HK-2 (cell line): ENCODE results near the gene CCL4.

Experiments used
- DNase-seq: peaks from one replicate; pipeline ENCODE4 v3.0.0-alpha.2; 2018; ENCODE audit not compliant: unreplicated experiment

CCL4 gene

DNA sequence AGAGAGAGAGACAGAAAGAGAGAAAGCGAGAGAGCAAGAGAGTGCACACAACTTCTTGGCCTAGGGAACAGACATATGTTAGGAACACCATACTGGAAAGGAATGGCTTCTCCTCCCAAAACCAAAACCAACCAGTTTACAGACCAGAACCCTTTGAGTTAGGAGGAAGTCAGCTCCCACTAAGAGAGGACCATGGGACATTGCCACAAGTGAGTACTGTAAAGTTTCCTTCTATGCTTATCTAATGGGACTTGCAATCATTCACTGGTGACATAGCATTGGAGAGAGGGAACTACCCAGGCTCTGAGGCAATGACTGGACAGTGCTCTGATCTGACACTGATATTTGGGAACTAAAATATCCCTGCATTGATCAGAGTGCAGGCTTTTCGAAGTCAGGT is 40.4 kb downstream of the CCL4 start:
- no peak for DNase-seq

DNA sequence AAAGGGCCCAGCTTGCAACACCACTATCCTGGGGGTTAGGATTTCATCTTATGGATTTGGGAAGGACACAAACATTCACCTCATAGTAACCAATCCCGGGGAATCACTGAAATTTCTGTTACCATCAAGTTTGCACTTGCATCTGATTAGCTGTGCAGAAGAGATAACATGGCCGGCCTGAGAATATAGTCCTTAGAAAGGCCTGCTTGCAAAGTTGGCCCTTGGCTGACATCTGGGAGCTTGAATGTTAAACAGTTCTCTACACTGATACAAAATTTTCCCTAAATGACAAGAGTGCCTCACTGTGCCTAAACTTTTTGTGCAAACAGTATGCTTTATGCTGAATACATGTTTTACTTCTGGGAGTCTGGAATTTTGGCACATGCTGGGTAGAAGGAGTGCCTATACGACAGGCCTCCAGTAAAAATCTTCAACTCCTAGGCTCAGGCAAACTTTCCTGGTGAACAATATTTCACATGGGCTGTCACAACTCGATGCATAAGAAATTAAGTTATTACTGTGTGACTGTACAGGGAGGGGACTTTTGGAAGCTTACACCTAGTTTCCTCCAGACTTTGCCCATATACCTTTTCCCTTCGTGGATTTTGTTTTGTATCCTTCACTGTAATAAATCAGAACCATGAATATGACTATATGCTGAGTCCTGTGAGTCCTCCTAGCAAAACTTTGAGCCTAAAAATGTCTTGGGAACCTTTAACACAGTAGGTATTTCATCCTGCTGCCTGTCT is 41.5 kb downstream of the CCL4 start:
- DNase-seq: no peak

DNA sequence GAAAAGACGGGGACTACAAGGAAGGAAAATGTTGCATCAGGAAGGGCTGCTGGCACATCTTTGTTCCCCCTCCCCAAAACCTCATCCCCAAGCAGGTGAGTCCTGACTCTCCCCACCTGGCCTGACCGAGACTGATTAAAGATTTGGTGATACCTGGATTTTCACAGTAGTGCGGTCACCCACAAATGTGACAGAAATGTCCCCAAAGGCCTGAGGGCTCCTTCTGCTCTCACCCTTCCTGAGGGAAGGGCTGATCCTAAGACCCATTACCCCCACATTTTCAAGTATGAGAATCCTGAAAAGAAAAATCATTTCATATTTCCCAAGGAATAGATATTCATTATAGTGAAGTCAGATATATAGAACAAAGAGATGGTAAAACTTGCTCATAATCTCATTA is 44.0 kb downstream of the CCL4 start:
- DNase-seq: no peak

DNA sequence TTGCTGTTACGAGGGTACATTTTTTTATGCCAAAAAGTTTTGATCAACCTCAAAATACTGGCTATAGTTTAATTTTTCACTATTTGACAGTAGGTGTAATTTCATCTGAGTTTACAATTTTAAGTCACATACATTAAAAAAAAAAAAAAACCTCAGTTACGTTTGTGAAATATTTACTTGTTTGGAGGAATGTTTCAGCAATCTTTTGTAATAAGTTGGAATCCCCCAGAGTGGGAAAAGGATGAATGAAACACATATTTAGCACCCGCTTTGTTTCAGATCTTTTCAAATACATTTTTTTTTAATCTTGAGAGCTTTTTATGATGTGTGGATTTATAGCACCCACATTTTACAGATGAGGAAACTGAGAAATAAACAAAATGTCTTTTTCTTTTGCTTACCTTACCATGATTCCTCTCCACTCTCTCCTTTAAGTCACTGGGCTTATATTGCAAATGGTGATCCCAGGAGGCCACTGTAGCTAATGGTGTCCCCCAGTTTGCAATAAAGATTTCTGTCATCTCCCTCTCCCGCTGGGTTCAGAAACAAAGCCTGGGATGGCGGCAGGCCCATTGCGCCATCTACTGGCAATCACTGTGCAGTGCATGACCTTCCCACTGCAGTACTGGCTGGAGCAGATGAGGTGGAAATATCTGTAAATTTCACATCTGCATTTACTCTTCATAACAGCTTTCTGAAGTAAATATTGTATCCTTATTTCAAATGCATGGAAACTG is 45.1 kb downstream of the CCL4 start:
- DNase-seq: peak; percentile 74

GRCh38 chr17:36149296-36149820 is 45.7 kb downstream of the CCL4 start:
- peak; percentile 23 for DNase-seq

DNA sequence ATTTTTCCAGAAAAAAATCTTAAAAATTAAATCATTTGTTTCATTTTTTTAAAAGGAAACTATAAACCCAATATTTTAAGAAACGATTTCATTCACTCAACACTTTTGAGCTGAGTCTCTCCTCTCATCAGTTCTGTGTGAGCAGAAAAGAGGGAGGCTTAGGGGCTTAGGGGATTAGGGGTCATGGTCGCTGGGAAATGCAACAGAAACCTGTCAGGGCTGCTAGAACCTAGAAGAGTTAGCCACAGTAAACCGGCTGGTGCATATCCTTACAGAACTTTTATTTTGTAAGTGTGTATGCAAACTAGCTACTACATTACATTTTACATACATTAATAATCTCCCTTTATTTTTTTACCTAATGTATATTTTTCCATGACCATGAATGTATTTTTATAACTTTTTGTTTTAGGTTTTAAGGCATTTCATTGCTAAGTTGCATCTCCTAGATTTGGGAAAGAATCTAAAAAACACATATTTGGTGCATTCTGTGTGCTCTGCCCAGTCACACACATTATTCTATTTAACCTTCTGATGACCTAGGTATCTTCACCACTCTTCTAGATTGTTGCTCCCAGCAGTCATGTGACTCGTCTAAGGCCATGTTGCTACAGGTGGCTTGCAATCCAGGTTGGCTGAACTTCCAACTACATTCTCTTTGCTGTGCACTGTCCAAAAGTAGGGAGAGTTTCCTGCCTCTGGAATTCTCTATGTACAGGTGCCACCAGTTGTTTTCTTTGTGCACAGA is 48.4 kb downstream of the CCL4 start:
- DNase-seq: no peak

GRCh38 chr17:36152639-36153120 is 49.1 kb downstream of the CCL4 start:
- DNase-seq: no peak

GRCh38 chr17:36153895-36154610 is 50.4 kb downstream of the CCL4 start:
- no peak for DNase-seq
